HG03378 (cell line): Measurements from ENCODE around the gene PRDM5.
"Not testable (repeated sequence)": the region's sequence is repeated elsewhere in the genome, so short reads cannot be mapped to it uniquely, and the experiment has no call there.

ENCODE experiments used
- ATAC-seq: cut with Tn5 transposase; IDR thresholded peaks from one replicate; pipeline ENCODE4 v1.9.1; 2021; ENCODE audit warnings: mild to moderate bottlenecking, moderate library complexity; ENCODE audit not compliant: unreplicated experiment

PRDM5 gene

GRCh38 chr4:120664851-120665250 is 257.7 kb downstream of the PRDM5 start:
- no peak for ATAC-seq

GRCh38 chr4:120659616-120660170 is 262.8 kb downstream of the PRDM5 start:
- ATAC-seq: no peak

- ATAC-seq: no peak
Measured at GRCh38 chr4:120658772-120659171, 263.8 kb downstream of the PRDM5 start.

- ATAC-seq: no peak
Measured at GRCh38 chr4:120653804-120654573, 268.5 kb downstream of the PRDM5 start.

- not testable (repeated sequence) for ATAC-seq
Measured at GRCh38 chr4:120648336-120648735, 274.2 kb downstream of the PRDM5 start.
